Ovary (tissue), 9 donors: Measurements from ENCODE around the gene SCN4B. TPM values are rescaled to one million over a fixed set of nuclear protein-coding genes. Genes with fewer than 3 reads are reported as not detected.

Source experiments
- DNase-seq, 5 donors: peaks; one replicate each; pipeline ENCODE4 v3.0.0-alpha.2; 2019 to 2020
- H3K27ac ChIP-seq, 2 donors: fragments of 200-600 bp; one replicate each; pipeline versions ENCODE4 v1.5.1 to v1.8.0; 2019 to 2022
- H3K27me3 ChIP-seq: fragments of 200-600 bp; one replicate; pipeline ENCODE4 v1.8.0; 2022
- H3K36me3 ChIP-seq: fragments of 200-600 bp; sonication (generic); one replicate; pipeline ENCODE4 v1.5.1; 2019
- H3K4me1 ChIP-seq: one replicate; pipeline ENCODE4 v1.8.1; 2013; ENCODE audit warnings: mild to moderate bottlenecking, moderate library complexity; ENCODE audit not compliant: insufficient read depth
- H3K4me3 ChIP-seq: fragments of 200-600 bp; sonication (generic); one replicate; pipeline ENCODE4 v1.5.1; 2017
- H3K9me3 ChIP-seq, 2 donors: fragments of 200-600 bp in 1 of 2; sonication (generic) in 1 of 2; one replicate each; pipeline versions ENCODE4 v1.5.1 to v1.8.1; 2013 to 2019; ENCODE audit warnings: mild to moderate bottlenecking in 1 of 2, moderate library complexity in 1 of 2
- EP300 ChIP-seq: sonication (generic); formaldehyde crosslinking; IDR thresholded peaks from one replicate; pipeline ENCODE4 v1.6.1; 2017; ENCODE audit warnings: antibody characterized with exemption
- POLR2A ChIP-seq: fragments of 450-650 bp; IDR thresholded peaks from one replicate; pipeline ENCODE4 v1.6.1; 2017; ENCODE audit warnings: antibody characterized with exemption, mild to moderate bottlenecking, moderate library complexity
- WGBS, 3 donors: extraction: QIAGEN DNeasy Blood & Tissue Kit in 1 of 3; methylation state at CpG; one replicate each; pipeline versions ENCODE4 v1.1.5 to v1.1.7; 2013 to 2017; 5-methylcytosine and 5-hydroxymethylcytosine counted together
- intact Hi-C, 4 donors: fragments of 100-400 bp; cut with DNase I; formaldehyde crosslinking; loops; one replicate each; pipeline versions ENCODE4 v1.11.0 to v1.15.1; 2022 to 2023
- polyA plus RNA-seq, 2 donors: library from polyadenylated mRNA; stranded (reverse); fragments of 200-250 nt in 1 of 2; fragments of 350-450 nt in 1 of 2; fragmentation: Illumina TruSeq in 1 of 2; extraction: RNeasy Lipid Tissue Mini Kit (QIAGEN cat#74804) in 1 of 2; gene quantifications; one replicate each; pipeline ENCODE4 v1.2.3, GENCODE V29; 2013 to 2014
- total RNA-seq, 7 donors: library from RNA; depleted of rRNA in 2 of 7; stranded (reverse); fragments of >200 nt in 2 of 7; fragmentation: NEBNext Ultra II Directional in 3 of 7; extraction: Animal tissue kit (Norgen Biotek cat#: 25700) in 3 of 7; gene quantifications; one replicate each; pipeline versions ENCODE4 v1.1.0 to v1.2.4, GENCODE V29; 2016 to 2023
- TF ChIP-seq, protein P1 (sequence below), 3 donors: fragments of 450-650 bp in 2 of 3; fragments of 200-600 bp in 1 of 3; IDR thresholded peaks; one replicate each; pipeline versions ENCODE4 v1.5.1 to v1.8.0; 2016 to 2022; ENCODE audit warnings: antibody characterized with exemption in 3 of 3, mild to moderate bottlenecking in 1 of 3
- donor health status: DM: no; HTN: no; CAD: no; lungs with moderate emphysema.
- donor health status: DM: no; HTN: no; CAD: no.
- donor health status: Bipolar disorder and iron deficiency.
- donor health status: DM: yes; HTN: yes; CAD: no.
- donor health status: DM: no; HTN: no; CAD: no.
- donor health status: DM: yes; HTN: yes; CAD: no.

SCN4B gene
- total and polyA plus RNA-seq, 9 donors: 0.10 to 13.3 (median 0.52) TPM

DNA sequence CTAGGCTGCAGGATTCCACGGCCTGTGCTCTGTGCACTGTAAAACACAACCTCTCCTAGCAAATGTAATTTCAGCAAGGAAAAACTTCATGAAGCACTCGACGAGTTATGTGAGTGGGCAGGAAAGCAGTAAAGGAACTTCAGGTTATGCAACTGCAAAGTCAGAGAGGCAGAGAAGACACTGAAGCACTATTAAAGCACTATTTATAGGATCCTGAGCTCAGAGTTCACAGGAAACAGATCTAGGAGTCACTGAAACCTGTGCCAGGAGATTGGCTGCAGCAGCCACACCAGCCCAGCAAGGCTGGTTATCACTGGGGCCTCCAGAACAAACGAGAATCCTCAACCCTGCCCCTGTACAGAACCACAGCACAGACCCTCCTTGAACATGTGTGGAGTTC lies 68.4 kb downstream of the SCN4B start:
- 22 to 33% (median 22%) methylated on average over 4 of the region's 4 CpGs for WGBS, 3 donors

More for the DNA sequence above, 68.4 kb downstream of the SCN4B start:
- H3K4me3 ChIP-seq: no peak overlapping the region
- no peaks in the 10 kb centered on the region for H3K9me3 ChIP-seq
- no peak for DNase-seq
- H3K27ac ChIP-seq: no peak overlapping the region
- no peaks in the 10 kb centered on the region for H3K36me3 ChIP-seq
- no peaks in the 10 kb centered on the region for H3K4me1 ChIP-seq
- no peaks in the 10 kb centered on the region for H3K27me3 ChIP-seq
- TF ChIP-seq EP300: no peak
- TF ChIP-seq POLR2A: no peak
- TF ChIP-seq, protein P1, sequence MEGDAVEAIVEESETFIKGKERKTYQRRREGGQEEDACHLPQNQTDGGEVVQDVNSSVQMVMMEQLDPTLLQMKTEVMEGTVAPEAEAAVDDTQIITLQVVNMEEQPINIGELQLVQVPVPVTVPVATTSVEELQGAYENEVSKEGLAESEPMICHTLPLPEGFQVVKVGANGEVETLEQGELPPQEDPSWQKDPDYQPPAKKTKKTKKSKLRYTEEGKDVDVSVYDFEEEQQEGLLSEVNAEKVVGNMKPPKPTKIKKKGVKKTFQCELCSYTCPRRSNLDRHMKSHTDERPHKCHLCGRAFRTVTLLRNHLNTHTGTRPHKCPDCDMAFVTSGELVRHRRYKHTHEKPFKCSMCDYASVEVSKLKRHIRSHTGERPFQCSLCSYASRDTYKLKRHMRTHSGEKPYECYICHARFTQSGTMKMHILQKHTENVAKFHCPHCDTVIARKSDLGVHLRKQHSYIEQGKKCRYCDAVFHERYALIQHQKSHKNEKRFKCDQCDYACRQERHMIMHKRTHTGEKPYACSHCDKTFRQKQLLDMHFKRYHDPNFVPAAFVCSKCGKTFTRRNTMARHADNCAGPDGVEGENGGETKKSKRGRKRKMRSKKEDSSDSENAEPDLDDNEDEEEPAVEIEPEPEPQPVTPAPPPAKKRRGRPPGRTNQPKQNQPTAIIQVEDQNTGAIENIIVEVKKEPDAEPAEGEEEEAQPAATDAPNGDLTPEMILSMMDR (IDR thresholded peaks at IDR 0.05): no peak
- intact Hi-C loops: no loop called here

Other genes starting within 250 kb of the SCN4B start
- gene TMPRSS13, start 223.4 kb downstream of the SCN4B start, total RNA-seq: 1 to 10 TPM in 1 of 7 donors, under 1 TPM in 4, not detected in 2; 0.12 to 2.0 (median 0.24) TPM
- gene TMPRSS13, start 223.4 kb downstream of the SCN4B start, polyA plus RNA-seq: under 1 TPM; 0.05 to 0.22 TPM
- gene IL10RA, start 166.4 kb downstream of the SCN4B start, total RNA-seq: 10 to 100 TPM in 1 of 7 donors, 1 to 10 TPM in 6; 2.0 to 13.7 (median 6.7) TPM
- 10 to 100 TPM in 1 of 2 donors, 1 to 10 TPM in 1; 2.6 to 14.1 TPM for gene IL10RA, start 166.4 kb downstream of the SCN4B start, polyA plus RNA-seq
- 1 to 10 TPM in 2 of 7 donors, under 1 TPM in 2, not detected in 3; 0.20 to 2.3 (median 0.85) TPM for gene TMPRSS4, start 75.7 kb downstream of the SCN4B start, total RNA-seq
- gene TMPRSS4, start 75.7 kb downstream of the SCN4B start, polyA plus RNA-seq: not detected
- not detected for gene SMIM35, start 65.9 kb downstream of the SCN4B start, total RNA-seq
- gene SMIM35, start 65.9 kb downstream of the SCN4B start, polyA plus RNA-seq: under 1 TPM in 1 of 2 donors, not detected in 1; 0.08 TPM
- gene SCN2B, start 23.8 kb upstream of the SCN4B start, total RNA-seq: 1 to 10 TPM in 2 of 7 donors, under 1 TPM in 5; 0.11 to 1.3 (median 0.35) TPM
- 1 to 10 TPM in 1 of 2 donors, under 1 TPM in 1; 0.38 to 2.1 TPM for gene SCN2B, start 23.8 kb upstream of the SCN4B start, polyA plus RNA-seq
- gene JAML, start 72.2 kb upstream of the SCN4B start, total RNA-seq: 1 to 10 TPM in 6 of 7 donors, under 1 TPM in 1; 0.79 to 5.1 (median 1.8) TPM
- 10 to 100 TPM in 1 of 2 donors, 1 to 10 TPM in 1; 2.0 to 18.0 TPM for gene JAML, start 72.2 kb upstream of the SCN4B start, polyA plus RNA-seq
- gene MPZL3, start 99.5 kb upstream of the SCN4B start, total RNA-seq: 1 to 10 TPM in 4 of 7 donors, under 1 TPM in 3; 0.25 to 7.0 (median 1.0) TPM
- gene MPZL3, start 99.5 kb upstream of the SCN4B start, polyA plus RNA-seq: 1 to 10 TPM in 1 of 2 donors, under 1 TPM in 1; 0.52 to 1.2 TPM
- gene MPZL2, start 111.5 kb upstream of the SCN4B start, total RNA-seq: 10 to 100 TPM in 4 of 7 donors, 1 to 10 TPM in 3; 4.4 to 42.5 (median 13.2) TPM
- gene MPZL2, start 111.5 kb upstream of the SCN4B start, polyA plus RNA-seq: 1 to 10 TPM; 5.7 to 9.6 TPM
- 1 to 10 TPM in 2 of 7 donors, under 1 TPM in 4, not detected in 1; 0.36 to 2.5 (median 0.59) TPM for gene CD3E, start 151.9 kb upstream of the SCN4B start, total RNA-seq
- 10 to 100 TPM in 1 of 2 donors, under 1 TPM in 1; 0.94 to 11.0 TPM for gene CD3E, start 151.9 kb upstream of the SCN4B start, polyA plus RNA-seq
- 1 to 10 TPM in 4 of 7 donors, under 1 TPM in 2, not detected in 1; 0.47 to 7.7 (median 1.4) TPM for gene CD3D, start 189.9 kb upstream of the SCN4B start, total RNA-seq
- 10 to 100 TPM in 1 of 2 donors, under 1 TPM in 1; 0.85 to 11.6 TPM for gene CD3D, start 189.9 kb upstream of the SCN4B start, polyA plus RNA-seq
- under 1 TPM in 6 of 7 donors, not detected in 1; 0.15 to 0.89 (median 0.40) TPM for gene CD3G, start 191.5 kb upstream of the SCN4B start, total RNA-seq
- gene CD3G, start 191.5 kb upstream of the SCN4B start, polyA plus RNA-seq: 1 to 10 TPM in 1 of 2 donors, under 1 TPM in 1; 0.17 to 1.4 TPM
- gene UBE4A, start 206.8 kb upstream of the SCN4B start, total RNA-seq: 10 to 100 TPM; 23.7 to 34.7 (median 29.4) TPM
- 10 to 100 TPM; 12.2 to 28.8 TPM for gene UBE4A, start 206.8 kb upstream of the SCN4B start, polyA plus RNA-seq
- 100 to 1,000 TPM in 5 of 7 donors, 10 to 100 TPM in 2; 70.5 to 201 (median 155) TPM for gene ATP5MG, start 248.8 kb upstream of the SCN4B start, total RNA-seq
- gene ATP5MG, start 248.8 kb upstream of the SCN4B start, polyA plus RNA-seq: 100 to 1,000 TPM; 162 to 450 TPM